Sigmoid colon (tissue), 7 donors: ENCODE measurements around the gene PAQR4. TPM values are rescaled to one million over a fixed set of nuclear protein-coding genes. Genes with fewer than 3 reads are reported as not detected.

Experiments used
- DNase-seq: peaks from one replicate; pipeline ENCODE4 v3.0.0-alpha.2; 2019
- H3K27ac ChIP-seq, 4 donors: fragments of 200-600 bp; sonication (generic); one replicate each; pipeline ENCODE4 v1.5.1; 2016 to 2019; ENCODE audit warnings: mild to moderate bottlenecking in 1 of 4
- H3K27me3 ChIP-seq, 3 donors: fragments of 200-600 bp; sonication (generic); one replicate each; pipeline ENCODE4 v1.5.1; 2019; ENCODE audit warnings: mild to moderate bottlenecking in 1 of 3
- H3K36me3 ChIP-seq, 4 donors: fragments of 200-600 bp; sonication (generic); one replicate each; pipeline ENCODE4 v1.5.1; 2016 to 2019
- H3K4me1 ChIP-seq, 4 donors: fragments of 200-600 bp; sonication (generic); one replicate each; pipeline ENCODE4 v1.5.1; 2017 to 2019
- H3K4me3 ChIP-seq, 4 donors: fragments of 200-600 bp; sonication (generic); one replicate each; pipeline ENCODE4 v1.5.1; 2017 to 2019; ENCODE audit warnings: mild to moderate bottlenecking in 2 of 4, moderate library complexity in 1 of 4
- H3K9me3 ChIP-seq, 4 donors: fragments of 200-600 bp in 3 of 4; sonication (generic) in 3 of 4; one replicate each; pipeline versions ENCODE4 v1.5.1 to v1.6.1; 2013 to 2019
- CTCF ChIP-seq, 4 experiments: fragments of 450-650 bp in 3 of 4; fragments of 200-600 bp in 1 of 4; IDR thresholded peaks; one replicate each; pipeline ENCODE4 v1.5.1; 2016 to 2019; ENCODE audit warnings: antibody characterized with exemption in 4 of 4, mild to moderate bottlenecking in 3 of 4, moderate library complexity in 2 of 4
- EP300 ChIP-seq, 4 donors: sonication (generic); formaldehyde crosslinking; IDR thresholded peaks; one replicate each; pipeline ENCODE4 v1.6.1; 2017; ENCODE audit warnings: antibody characterized with exemption in 4 of 4
- POLR2A ChIP-seq, 2 donors: fragments of 450-650 bp; IDR thresholded peaks; one replicate each; pipeline ENCODE4 v1.6.1; 2016; ENCODE audit warnings: antibody characterized with exemption in 2 of 2, mild to moderate bottlenecking in 2 of 2, moderate library complexity in 2 of 2
- POLR2AphosphoS5 ChIP-seq, 4 donors: sonication (generic); formaldehyde crosslinking; IDR thresholded peaks; one replicate each; pipeline ENCODE4 v1.6.1; 2017; ENCODE audit warnings: antibody characterized with exemption in 4 of 4
- WGBS, 2 donors: extraction: QIAGEN DNeasy Blood & Tissue Kit; methylation state at CpG; one replicate each; pipeline ENCODE4 v1.1.7; 2013; 5-methylcytosine and 5-hydroxymethylcytosine counted together
- intact Hi-C: fragments of 100-400 bp; cut with DNase I; formaldehyde crosslinking; loops from one replicate; pipeline ENCODE4 v1.15.1; 2023
- polyA plus RNA-seq, 3 donors: library from polyadenylated mRNA; stranded (reverse); fragments of 200-250 nt; gene quantifications; one replicate each; pipeline ENCODE4 v1.2.3, GENCODE V29; 2013
- total RNA-seq, 4 donors: library from RNA; depleted of rRNA; stranded (reverse); fragments of >200 nt; gene quantifications; one replicate each; pipeline ENCODE4 v1.1.0, GENCODE V29; 2016
- donor health status: healthy with polysubstance abuse.
- donor health status: Bipolar disorder and iron deficiency.
- donor health status: healthy.

PAQR4 gene
- total and polyA plus RNA-seq, 7 donors, result 0.83 to 22.1 (median 3.6) TPM

GRCh38 chr16:3004319-3004718 lies 35.2 kb downstream of the PAQR4 start:
- Histone ChIP-seq H3K36me3 (no peaks in the 10 kb centered on the region), H3K27ac (no peak overlapping the region), H3K4me3 (peak overlapping the region in 3 of 4 donors; percentile 25 to 31 (median 27)), H3K9me3 (no peaks in the 10 kb centered on the region), H3K27me3 (peaks cover 10 to 56% (median 43%) of the 10 kb centered on the region in 3 donors), H3K4me1 (peaks cover 0 to 7% (median 5%) of the 10 kb centered on the region in 4 donors)
- TF ChIP-seq EP300 (IDR thresholded peaks at IDR 0.05) (no peak), CTCF (IDR thresholded peaks at IDR 0.05) (no peak), POLR2AphosphoS5 (IDR thresholded peaks at IDR 0.05) (no peak), POLR2A (IDR thresholded peaks at IDR 0.05) (no peak)
- WGBS, 2 donors, result 1% methylated on average over 66 of the region's 67 CpGs
- DNase-seq, result no peak
- intact Hi-C loops, result no loop called here

- Histone ChIP-seq H3K4me1 (peaks cover 0 to 7% (median 5%) of the 10 kb centered on the region in 4 donors), H3K36me3 (no peaks in the 10 kb centered on the region), H3K27me3 (peaks cover 11 to 61% (median 48%) of the 10 kb centered on the region in 3 donors), H3K4me3 (peak overlapping the region in 3 of 4 donors; percentile 17 to 28 (median 24)), H3K9me3 (no peaks in the 10 kb centered on the region), H3K27ac (no peak overlapping the region)
- TF ChIP-seq POLR2AphosphoS5 (IDR thresholded peaks at IDR 0.05), result no peak
- no peak for TF ChIP-seq CTCF (IDR thresholded peaks at IDR 0.05)
- no peak for TF ChIP-seq POLR2A (IDR thresholded peaks at IDR 0.05)
- no peak for TF ChIP-seq EP300 (IDR thresholded peaks at IDR 0.05)
- WGBS, 2 donors, result 2 to 13% methylated on average over 25 of the region's 25 CpGs
- intact Hi-C loops, result no loop called here
- no peak for DNase-seq
Observed at GRCh38 chr16:3004781-3005284, 35.7 kb downstream of the PAQR4 start.

GRCh38 chr16:3007059-3007956 lies 38.2 kb downstream of the PAQR4 start:
- Histone ChIP-seq H3K4me1 (peaks cover 0 to 7% (median 5%) of the 10 kb centered on the region in 4 donors), H3K27me3 (peaks cover 22 to 79% (median 65%) of the 10 kb centered on the region in 3 donors)
- WGBS, 2 donors, result 9 to 29% methylated on average over 13 of the region's 13 CpGs

GRCh38 chr16:3007957-3008689 lies 39.0 kb downstream of the PAQR4 start:
- intact Hi-C loops, result no loop called here
- DNase-seq, result no peak
- H3K36me3 ChIP-seq, result no peaks in the 10 kb centered on the region
- peaks cover 0 to 7% (median 5%) of the 10 kb centered on the region in 4 donors for H3K4me1 ChIP-seq
- H3K27ac ChIP-seq, result no peak overlapping the region
- peaks cover 22 to 88% (median 73%) of the 10 kb centered on the region in 3 donors for H3K27me3 ChIP-seq
- 9 to 15% methylated on average over 17 of the region's 17 CpGs for WGBS, 2 donors
- no peaks in the 10 kb centered on the region for H3K9me3 ChIP-seq
- H3K4me3 ChIP-seq, result no peak overlapping the region
- TF ChIP-seq POLR2A (IDR thresholded peaks at IDR 0.05), result no peak
- TF ChIP-seq EP300 (IDR thresholded peaks at IDR 0.05), result no peak
- no peak for TF ChIP-seq CTCF (IDR thresholded peaks at IDR 0.05)
- no peak for TF ChIP-seq POLR2AphosphoS5 (IDR thresholded peaks at IDR 0.05)

More at GRCh38 chr16:3007059-3007956, 38.2 kb downstream of the PAQR4 start:
- Histone ChIP-seq H3K36me3 (no peaks in the 10 kb centered on the region), H3K27ac (no peak overlapping the region), H3K4me3 (no peak overlapping the region), H3K9me3 (no peaks in the 10 kb centered on the region)
- intact Hi-C loops, result no loop called here
- no peak for DNase-seq
- TF ChIP-seq POLR2A (IDR thresholded peaks at IDR 0.05) (no peak), EP300 (IDR thresholded peaks at IDR 0.05) (no peak)

- WGBS, 2 donors, result 78 to 84% methylated on average over 4 of the region's 4 CpGs
- peaks cover 22 to 90% (median 79%) of the 10 kb centered on the region in 3 donors for H3K27me3 ChIP-seq
Observed at GRCh38 chr16:3008690-3009037, 39.5 kb downstream of the PAQR4 start.

More at GRCh38 chr16:3008690-3009037, 39.5 kb downstream of the PAQR4 start:
- Histone ChIP-seq H3K36me3 (no peaks in the 10 kb centered on the region), H3K27ac (no peak overlapping the region), H3K9me3 (no peaks in the 10 kb centered on the region), H3K4me3 (no peak overlapping the region), H3K4me1 (peaks cover 0 to 5% (median 4%) of the 10 kb centered on the region in 4 donors)
- TF ChIP-seq EP300 (IDR thresholded peaks at IDR 0.05) (no peak), CTCF (IDR thresholded peaks at IDR 0.05) (no peak), POLR2A (IDR thresholded peaks at IDR 0.05) (no peak), POLR2AphosphoS5 (IDR thresholded peaks at IDR 0.05) (no peak)
- no peak for DNase-seq
- intact Hi-C loops, result no loop called here
